Lower leg skin (tissue), 4 donors: ENCODE results near the gene ZNF362. TPM values are rescaled to one million over a fixed set of nuclear protein-coding genes. Genes with fewer than 3 reads are reported as not detected.

ENCODE experiments used
- DNase-seq, 2 donors: peaks; one replicate each; pipeline ENCODE4 v3.0.0-alpha.2; 2019; ENCODE audit warnings: low spot score in 2 of 2
- H3K4me3 ChIP-seq: fragments of 200-600 bp; sonication (generic); 2 replicates; pipeline ENCODE4 v1.5.1; 2017; ENCODE audit warnings: mild to moderate bottlenecking, low read depth; ENCODE audit not compliant: poor library complexity, severe bottlenecking
- POLR2A ChIP-seq, 2 donors: fragments of 450-650 bp; IDR thresholded peaks; one replicate each; pipeline ENCODE4 v1.6.1; 2016 to 2017; ENCODE audit warnings: antibody characterized with exemption in 2 of 2, mild to moderate bottlenecking in 1 of 2, moderate library complexity in 1 of 2
- WGBS, 2 donors: methylation state at CpG; one replicate each; pipeline ENCODE4 v1.1.5; 2018; 5-methylcytosine and 5-hydroxymethylcytosine counted together
- intact Hi-C: fragments of 100-400 bp; cut with DNase I; formaldehyde crosslinking; loops from one replicate; pipeline ENCODE4 v1.15.0; 2023; ENCODE audit warnings: low total_unique reads
- total RNA-seq, 4 donors: library from RNA; depleted of rRNA; stranded (reverse); fragments of >200 nt; gene quantifications; one replicate each; pipeline ENCODE4 v1.1.0, GENCODE V29; 2016
- TF ChIP-seq, protein P1 (sequence below), 3 donors: fragments of 450-650 bp; IDR thresholded peaks; one replicate each; pipeline ENCODE4 v1.5.1; 2016; ENCODE audit warnings: antibody characterized with exemption in 3 of 3, mild to moderate bottlenecking in 3 of 3, moderate library complexity in 2 of 3

Gene ZNF362
- total RNA-seq, 4 donors from 2014 or later: 7.0 to 24.3 (median 19.9) TPM

DNA sequence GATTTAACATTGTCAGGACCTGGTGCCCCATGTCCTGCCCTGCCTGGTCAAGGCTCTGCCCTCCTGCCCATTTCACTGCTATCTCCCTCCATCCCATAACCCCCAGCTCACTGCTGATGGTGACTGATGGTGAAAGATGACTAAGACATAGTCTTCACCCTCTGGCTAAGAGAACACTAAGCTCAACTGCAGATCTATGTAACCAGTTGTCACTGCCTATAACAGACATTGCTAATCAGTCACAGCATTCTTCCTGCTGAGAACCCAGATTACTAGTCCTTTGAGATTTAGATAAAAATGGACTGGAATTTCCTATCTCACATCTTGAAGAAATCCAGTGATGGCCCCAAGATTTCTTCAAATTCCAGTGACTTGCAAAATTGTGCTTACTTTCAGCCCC, 8.0 kb upstream of the ZNF362 start:
- H3K4me3 ChIP-seq: no peak overlapping the region
- TF ChIP-seq, protein P1, sequence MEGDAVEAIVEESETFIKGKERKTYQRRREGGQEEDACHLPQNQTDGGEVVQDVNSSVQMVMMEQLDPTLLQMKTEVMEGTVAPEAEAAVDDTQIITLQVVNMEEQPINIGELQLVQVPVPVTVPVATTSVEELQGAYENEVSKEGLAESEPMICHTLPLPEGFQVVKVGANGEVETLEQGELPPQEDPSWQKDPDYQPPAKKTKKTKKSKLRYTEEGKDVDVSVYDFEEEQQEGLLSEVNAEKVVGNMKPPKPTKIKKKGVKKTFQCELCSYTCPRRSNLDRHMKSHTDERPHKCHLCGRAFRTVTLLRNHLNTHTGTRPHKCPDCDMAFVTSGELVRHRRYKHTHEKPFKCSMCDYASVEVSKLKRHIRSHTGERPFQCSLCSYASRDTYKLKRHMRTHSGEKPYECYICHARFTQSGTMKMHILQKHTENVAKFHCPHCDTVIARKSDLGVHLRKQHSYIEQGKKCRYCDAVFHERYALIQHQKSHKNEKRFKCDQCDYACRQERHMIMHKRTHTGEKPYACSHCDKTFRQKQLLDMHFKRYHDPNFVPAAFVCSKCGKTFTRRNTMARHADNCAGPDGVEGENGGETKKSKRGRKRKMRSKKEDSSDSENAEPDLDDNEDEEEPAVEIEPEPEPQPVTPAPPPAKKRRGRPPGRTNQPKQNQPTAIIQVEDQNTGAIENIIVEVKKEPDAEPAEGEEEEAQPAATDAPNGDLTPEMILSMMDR (IDR thresholded peaks at IDR 0.05): no peak
- TF ChIP-seq POLR2A (IDR thresholded peaks at IDR 0.05): no peak
- intact Hi-C loops: no loop called here
- DNase-seq: no peak

DNA sequence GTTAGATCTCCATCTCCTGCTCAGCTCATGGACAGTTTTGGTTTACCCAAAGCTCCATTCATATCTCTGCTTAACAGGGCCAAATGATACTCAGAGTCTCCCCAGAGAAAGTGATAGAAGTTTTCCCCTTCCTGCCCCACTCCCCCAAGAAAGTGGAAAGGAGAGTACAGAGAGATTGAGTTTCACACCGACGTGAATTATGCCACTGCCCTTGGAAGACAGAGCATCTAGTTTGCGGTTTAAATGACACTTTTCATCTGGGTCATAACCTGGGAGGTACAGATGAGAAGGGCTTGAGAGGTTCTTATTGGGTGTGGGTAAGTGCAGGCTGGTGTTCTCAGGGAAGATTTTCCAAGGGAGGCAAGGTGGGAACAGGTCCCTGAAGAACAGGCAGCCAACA, 6.9 kb upstream of the ZNF362 start:
- TF ChIP-seq POLR2A (IDR thresholded peaks at IDR 0.05): no peak
- TF ChIP-seq, protein P1 (IDR thresholded peaks at IDR 0.05): no peak
- WGBS, 2 donors: 69 to 75% methylated on average over 3 of the region's 3 CpGs
- intact Hi-C loops: no loop called here
- H3K4me3 ChIP-seq: no peak overlapping the region
- DNase-seq: no peak

DNA sequence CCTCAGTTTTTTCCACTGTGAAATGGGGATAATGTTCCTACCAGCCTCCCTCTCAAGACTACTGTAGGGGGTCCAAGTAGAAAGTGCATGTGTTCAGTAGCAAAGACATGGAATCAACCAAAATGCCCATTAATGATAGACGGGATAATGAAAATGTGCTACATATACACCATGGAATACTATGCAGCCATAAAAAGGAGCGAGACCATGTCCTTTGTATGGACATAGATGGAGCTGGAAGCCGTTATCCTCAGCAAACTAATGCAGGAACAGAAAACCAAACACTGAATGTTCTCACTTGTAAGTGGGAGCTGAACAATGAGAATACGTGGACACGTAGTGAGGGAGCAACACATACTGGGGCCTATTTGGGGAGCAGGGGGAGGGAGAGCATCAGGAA, 6.1 kb upstream of the ZNF362 start:
- no peak for DNase-seq
- intact Hi-C loops: no loop called here
- no peak overlapping the region for H3K4me3 ChIP-seq
- TF ChIP-seq, protein P1 (IDR thresholded peaks at IDR 0.05): no peak
- no peak for TF ChIP-seq POLR2A (IDR thresholded peaks at IDR 0.05)
- WGBS, 2 donors: 93 to 95% methylated on average over 5 of the region's 5 CpGs

DNA sequence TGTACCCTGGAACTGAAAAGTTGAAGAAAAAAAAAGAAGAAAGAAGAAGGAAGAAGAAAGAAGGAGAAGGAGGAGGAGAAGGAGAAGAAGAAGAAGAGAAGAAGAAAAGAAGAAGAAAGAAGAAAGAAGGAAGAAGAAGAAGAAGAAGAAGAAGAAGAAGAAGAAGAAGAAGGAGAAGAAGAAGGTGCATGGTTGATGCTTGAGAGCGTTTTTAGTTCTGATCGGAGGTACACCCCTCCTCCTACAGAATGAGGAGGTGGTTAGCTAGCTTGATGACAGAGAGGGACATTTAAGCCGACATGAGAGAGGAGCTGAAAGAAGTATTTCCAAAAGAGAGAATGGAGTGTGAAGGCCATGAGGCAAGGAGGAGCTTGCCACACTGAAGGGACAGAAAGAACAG, 5.6 kb upstream of the ZNF362 start:
- DNase-seq: no peak
- 92 to 94% methylated on average over 3 of the region's 3 CpGs for WGBS, 2 donors
- no peak overlapping the region for H3K4me3 ChIP-seq
- intact Hi-C loops: no loop called here
- TF ChIP-seq POLR2A (IDR thresholded peaks at IDR 0.05): no peak
- TF ChIP-seq, protein P1 (IDR thresholded peaks at IDR 0.05): no peak

DNA sequence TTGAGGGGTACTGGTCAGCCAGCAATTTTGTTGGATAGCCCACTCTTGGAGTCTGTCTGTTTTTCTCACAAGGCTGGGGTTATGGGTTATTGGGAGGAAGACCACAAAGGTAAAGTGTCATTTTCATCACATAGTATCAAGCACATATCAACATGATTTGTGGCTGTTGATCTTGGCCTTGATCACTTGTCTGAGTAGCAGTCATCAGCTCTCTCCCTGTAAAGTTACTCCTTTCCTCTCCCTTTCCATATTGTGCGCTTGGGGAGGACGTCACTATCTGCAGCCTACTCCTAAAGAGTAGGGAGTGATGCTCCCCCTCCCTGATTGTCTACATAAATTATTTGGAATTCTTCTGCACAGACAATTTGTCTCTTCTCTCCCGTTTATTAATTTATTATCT, 1.8 kb upstream of the ZNF362 start:
- TF ChIP-seq, protein P1 (IDR thresholded peaks at IDR 0.05): no peak
- TF ChIP-seq POLR2A (IDR thresholded peaks at IDR 0.05): no peak
- 76 to 82% methylated on average over 3 of the region's 3 CpGs for WGBS, 2 donors
- intact Hi-C loops: no loop called here
- no peak overlapping the region for H3K4me3 ChIP-seq
- no peak for DNase-seq
